HL-60/S4 treated with phorbol 12-myristate 13-acetate at 8.2 ng/mL for 4 days and 3 days (cell line): Measurements from ENCODE around the gene BTBD2.

ENCODE experiments used
- in situ Hi-C: fragments of 300-500 bp; cut with MboI; formaldehyde crosslinking; loops from 2 replicates; pipeline ENCODE4 v1.15.0; 2022; ENCODE audit warnings: low sequenced_read_pairs

The BTBD2 gene

DNA sequence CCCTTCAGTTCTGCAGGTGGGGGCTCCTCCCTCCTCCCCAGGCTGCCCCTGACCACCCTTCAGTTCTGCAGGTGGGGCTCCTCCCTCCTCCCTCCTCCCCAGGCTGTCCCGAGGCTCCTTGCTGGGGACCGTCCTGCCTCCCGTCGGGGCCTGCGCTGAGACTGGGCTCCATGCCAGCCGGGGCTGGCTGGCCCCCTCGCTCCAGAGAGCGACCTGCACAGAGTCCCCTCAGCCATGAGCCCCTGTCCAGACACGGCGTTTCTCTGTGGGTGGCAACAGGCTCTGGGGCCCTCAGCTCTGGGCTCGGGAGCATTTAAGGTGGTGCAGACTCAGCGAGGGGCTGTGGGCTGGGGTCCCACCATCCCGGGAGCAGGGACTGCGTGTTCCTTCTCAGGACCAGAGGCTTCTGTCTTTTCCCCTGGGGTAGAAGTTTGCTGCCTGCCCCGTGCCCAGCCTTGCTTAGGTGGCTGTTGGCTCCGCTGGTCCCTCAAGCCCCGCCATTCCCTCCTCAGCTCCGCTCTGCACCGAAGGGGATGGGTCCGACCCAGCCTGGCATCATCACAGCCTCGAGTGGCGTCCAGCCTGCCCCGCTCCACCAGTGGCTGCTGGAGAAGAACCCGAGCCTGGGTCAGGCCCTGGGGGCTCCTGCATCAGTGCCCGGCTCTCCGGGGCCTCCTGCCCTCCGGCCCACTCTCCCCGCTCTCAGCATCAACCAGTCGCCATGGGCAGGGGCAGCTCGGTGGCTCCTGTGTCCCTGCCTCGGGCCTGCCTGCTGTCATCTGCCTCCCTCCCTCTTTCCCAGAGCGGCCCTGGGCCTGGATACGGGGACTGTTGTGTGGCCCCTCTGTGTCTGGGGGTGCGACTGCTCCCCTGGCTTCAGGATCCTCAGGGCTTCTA, 47.0 kb downstream of the BTBD2 start:
- in situ Hi-C loops, result no loop called here

- in situ Hi-C loops, result no loop called here
Observed at GRCh38 chr19:1967087-1967608, 48.4 kb downstream of the BTBD2 start.

GRCh38 chr19:1962674-1963073, 52.8 kb downstream of the BTBD2 start:
- in situ Hi-C loops, result no loop called here

DNA sequence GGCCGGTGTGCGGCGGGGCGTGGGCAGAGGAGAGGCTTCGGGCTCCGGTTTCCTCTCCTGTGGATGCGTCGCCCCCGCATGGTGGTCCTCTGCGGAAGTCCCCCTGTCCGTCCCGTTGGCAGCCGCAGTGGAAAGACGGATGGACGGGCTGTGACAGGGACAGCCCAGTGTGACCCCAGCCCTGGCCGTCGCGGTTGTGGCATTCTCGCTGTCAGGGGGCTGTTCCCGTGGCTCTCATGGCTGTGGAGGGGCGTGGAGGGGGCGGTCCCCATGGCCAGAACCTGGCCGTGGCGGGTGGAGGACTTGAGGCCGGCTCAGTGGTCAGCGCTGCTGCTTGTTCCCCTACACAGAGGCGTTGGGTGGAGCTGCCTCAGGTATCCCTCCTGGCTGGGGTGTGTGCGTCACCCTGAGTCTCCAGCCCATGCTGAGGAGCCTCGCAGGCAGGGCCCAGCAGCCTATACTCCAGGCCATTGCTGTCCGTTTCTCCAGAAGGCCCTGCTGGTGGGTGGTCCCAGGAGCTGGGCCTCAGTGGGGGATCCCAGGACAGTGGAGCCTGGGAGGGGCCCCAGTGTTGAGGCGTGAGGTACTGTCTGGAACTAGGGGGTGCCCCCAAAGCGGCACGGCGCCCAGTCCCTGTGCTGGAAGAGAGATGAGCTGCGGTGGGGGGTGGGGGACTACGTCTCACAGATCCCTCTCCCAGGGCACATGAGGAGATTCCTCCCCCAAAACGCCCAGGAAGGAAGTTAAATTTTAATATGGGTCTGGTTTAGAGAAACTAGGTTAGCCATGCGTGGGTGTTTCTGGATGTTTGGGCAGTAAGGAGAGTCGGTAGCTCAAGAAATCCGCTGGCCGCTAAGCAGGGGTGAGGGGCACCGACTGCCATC, 54.3 kb downstream of the BTBD2 start:
- in situ Hi-C loops, result no loop called here

GRCh38 chr19:1959928-1960589, 55.5 kb downstream of the BTBD2 start:
- in situ Hi-C loops, result no loop called here

DNA sequence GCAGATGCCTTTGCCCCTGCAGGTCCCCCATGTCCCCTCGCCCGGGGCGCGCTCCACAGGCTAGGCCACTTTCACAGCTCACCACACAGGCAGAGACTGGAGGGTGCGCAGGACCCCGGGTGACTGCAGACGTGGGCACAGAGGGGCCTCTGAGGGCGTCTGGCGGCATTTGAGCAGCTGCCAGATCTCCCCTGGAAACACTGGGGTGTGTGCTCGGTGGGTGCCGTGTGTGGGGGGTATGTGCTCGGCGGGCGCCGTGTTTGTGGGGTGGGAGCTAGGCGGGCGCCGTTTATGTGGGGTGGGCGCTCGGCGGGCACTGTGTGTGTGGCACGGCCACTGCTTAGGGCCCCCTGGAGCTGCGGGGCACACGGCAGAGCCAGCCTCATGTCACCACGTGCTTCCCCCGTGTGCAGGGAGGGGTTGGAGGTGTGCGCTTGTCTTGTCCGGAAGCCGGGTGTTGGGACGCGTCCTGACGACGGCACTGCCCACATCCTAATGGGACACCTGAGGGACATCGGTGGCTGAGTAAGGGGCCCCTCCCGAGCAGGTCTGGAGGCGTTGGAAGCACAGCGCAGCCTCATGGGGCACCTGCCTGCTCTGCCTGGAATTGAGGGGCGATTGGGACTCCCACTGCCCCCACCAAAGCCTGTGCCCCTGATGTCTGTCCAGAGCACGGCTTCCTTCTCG, 57.8 kb downstream of the BTBD2 start:
- in situ Hi-C loops, result no loop called here

- in situ Hi-C loops, result no loop called here
Observed at GRCh38 chr19:1956868-1957492, 58.5 kb downstream of the BTBD2 start.

- in situ Hi-C loops, result no loop called here
Observed at GRCh38 chr19:1956122-1956494, 59.4 kb downstream of the BTBD2 start.

DNA sequence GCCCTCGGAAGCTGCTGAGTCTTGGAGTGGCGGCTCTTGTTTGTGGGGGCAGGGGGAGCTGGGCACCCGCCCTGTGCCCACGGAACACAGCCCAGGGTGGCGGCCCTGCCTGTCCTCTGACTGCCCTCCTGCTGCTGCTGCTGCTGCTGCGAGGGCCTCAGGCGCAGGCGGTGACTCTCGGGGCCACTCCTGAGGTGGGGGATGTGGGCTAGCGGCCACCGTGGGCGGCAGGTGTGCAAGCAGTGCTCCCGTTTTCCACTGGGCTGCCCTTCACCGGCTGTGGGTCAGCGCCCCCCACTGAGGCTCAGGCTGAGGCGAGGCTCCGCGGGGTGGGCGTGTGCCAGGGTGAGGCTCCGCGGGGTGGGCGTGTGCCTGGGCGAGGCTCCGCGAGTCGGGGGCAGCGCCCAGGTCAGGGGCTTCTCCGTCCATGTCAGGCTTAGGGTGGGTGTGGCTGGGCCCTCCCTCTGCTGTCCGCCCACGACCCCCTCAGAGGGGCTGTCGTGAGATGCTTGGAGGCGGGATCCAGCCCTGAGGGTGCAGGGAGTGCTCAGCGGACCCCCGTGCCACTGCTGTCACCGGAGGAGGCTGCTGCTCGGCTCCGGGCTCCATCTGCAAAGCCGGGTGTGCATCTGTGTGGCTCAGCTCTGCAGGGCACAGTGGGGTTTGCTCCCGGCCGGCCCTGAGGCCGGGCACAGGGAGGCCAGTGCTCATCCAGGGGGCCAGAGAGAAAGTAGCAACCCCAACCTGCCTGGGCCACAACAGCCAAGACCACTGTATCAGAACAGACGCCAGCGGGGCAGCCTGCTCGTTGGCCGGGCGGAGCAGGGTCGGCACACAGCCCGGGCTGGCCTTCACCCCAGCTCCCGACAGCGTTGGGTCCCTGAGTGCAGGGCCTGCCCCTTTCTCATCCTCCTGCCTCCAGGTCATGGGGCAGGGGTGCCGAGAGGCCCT, 60.1 kb downstream of the BTBD2 start:
- in situ Hi-C loops, result no loop called here

DNA sequence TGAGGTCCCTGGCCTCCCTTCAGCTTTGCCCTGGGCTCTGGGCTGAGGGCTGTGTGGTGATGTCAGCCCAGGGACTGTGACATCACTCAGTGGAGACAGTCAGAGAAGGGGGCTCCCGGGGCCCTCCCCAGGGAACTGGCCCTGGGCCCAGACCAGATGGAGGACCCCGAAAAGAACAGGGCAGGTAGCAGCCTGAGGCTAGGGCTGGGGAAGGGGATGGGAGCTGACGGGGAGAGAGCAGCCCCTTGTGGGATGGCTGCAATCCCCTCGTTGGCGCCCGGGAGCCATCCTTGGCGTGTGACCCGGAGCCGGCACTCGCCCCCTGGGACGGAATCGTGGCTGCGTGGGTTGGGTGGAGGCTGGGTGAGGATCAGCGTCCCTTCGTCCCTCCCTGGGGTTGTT, 61.0 kb downstream of the BTBD2 start:
- in situ Hi-C loops, result no loop called here

- in situ Hi-C loops, result no loop called here
Observed at GRCh38 chr19:1953441-1954094, 61.9 kb downstream of the BTBD2 start.

DNA sequence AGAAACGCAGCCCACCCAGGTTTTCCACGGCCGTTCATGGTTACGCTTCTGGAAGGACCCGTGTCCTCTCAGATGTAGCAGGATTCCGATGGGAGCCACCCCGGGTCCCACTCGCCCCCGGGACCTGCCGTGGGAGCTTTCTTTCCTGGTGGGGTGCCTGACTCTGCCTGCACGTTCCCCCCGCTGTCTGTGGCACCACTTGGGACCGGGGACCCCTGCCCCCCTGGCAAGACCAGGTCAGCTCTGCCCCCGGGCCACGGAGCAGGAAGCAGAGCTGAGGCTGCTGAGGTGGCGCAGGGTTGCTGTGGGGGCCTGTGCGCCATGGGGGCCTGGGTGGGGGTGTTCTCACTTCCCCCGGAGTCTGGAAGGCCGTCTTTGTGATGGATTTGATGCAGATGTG, 62.5 kb downstream of the BTBD2 start:
- in situ Hi-C loops, result no loop called here

GRCh38 chr19:1952635-1953034, 62.9 kb downstream of the BTBD2 start:
- in situ Hi-C loops, result no loop called here

DNA sequence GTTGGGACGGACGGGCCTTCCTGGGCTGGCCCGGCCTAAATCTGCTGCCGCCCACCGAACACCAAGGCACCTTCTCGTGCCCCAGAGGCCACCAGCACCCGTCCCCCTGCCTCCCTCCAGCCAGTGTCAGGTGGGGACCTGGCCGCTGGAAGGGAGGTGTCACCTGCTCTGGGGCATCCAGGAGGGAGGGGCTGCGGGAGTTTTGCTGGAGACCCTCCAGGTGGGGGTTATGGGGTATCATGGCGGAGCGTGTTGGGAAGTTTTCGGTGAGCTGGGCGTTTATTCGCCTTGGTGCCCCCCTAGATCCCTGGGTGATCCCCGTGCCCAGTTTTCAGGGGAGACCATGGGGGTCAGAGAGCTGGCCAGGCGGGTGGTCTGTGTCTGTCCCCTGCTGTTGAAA, 64.9 kb downstream of the BTBD2 start:
- in situ Hi-C loops, result no loop called here

DNA sequence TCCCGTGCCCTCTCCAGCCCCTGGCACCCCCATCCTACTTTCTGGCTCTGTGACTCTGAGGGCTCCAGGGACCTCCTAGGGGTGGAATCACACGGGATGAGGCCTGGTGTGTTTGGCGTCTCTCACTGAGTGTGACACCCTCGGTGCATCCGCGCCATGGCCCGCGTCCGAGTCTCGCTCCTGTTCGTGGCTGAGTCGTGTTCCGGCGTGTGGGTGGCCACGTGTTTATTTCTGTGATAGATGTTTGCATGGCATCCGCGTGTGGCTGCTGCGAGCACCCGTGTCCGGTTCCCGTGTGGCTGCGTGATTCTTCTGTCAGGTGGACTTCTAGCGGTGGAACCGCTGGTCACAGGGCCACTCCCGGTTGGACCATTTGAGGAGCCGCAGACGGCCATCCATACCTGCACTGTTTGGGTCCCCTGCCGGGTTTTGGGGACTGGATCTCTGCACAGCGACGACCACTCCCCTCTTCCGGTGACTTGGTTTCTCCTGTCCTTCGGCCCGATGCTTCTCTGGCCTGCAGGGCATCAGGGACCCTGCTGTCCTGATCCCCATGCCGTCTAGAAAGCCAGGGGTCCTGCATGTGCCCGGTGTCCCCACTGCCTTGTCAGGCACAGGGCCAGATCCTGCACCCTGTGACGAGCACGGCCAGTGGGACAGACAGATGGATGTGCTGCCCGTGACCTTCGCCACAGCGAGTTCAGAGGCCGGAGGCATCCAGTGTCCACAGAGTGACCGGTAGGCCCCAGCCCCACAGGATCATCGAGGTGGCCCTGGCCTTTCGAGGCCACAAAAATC, 66.0 kb downstream of the BTBD2 start:
- in situ Hi-C loops, result no loop called here

GRCh38 chr19:1947651-1948209, 67.8 kb downstream of the BTBD2 start:
- in situ Hi-C loops, result no loop called here

DNA sequence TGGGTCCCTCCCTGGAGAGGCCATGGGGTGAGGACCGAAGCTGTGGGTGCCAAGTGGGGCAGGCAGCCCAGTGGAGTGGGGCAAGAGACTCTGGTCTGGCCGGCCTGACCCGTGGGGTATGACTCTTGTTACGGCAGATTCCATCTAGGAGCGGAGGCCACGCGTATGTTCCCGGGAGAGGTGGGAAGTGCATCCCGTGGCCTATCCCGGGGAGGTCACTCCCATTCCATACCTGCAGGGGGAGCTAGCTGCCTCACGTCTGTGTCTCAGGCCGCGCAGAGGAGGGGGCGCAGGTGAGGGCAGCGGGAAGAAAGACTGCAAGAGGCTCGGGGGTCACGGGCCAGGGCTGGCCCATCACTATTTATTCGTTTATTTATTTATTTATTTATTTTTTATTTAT, 69.6 kb downstream of the BTBD2 start:
- in situ Hi-C loops, result no loop called here
